GM19395 (cell line): Measurements from ENCODE around the gene GOLGA6L7.
"Not testable (repeated sequence)": the region's sequence is repeated elsewhere in the genome, so short reads cannot be mapped to it uniquely, and the experiment has no call there.

Experiments
- ATAC-seq: cut with Tn5 transposase; IDR thresholded peaks from one replicate; pipeline ENCODE4 v1.9.1; 2021; ENCODE audit warnings: mild to moderate bottlenecking, moderate library complexity; ENCODE audit not compliant: unreplicated experiment

Gene GOLGA6L7

GRCh38 chr15:28848521-28848920 lies at the start of gene GOLGA6L7:
Gene GOLGA6L7, minus strand, starts transcription at chr15:28848644. Its CDS starts 95 bp downstream, at chr15:28848549.
- ATAC-seq = not testable (repeated sequence)

DNA sequence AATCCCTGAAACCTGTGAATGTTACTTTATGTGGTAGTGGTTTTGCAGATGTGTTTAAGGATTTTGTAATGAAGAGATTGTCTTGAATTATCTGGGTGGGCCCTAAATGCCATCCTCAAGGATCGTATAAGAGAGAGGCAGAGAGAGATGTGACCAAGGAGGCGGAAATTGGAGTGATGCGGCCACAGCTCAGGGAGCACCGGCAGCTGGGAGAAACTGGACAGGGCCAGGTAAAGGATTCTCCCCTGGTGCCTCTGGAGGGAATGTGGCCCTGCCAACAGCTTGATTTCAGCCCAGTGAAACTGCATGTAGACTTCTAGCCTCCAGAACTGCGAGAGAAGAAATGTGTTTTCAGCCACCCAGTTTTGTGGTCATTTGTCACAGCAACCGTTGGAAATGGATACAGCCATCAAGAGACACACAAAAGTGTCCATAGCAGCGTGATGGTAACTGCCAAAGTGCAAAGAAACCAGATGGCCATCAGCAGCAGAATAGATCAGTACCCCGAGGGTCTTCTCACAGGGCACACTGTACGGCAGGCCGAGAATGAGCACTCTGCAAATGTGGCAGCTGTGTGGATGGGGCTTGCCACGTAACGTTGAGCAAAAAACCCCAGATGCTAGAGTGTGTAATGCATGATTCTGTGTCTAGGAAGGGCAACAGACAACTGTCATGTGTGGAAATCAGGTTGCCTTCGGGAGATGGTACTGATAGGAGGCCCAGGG lies 49.6 kb upstream of the GOLGA6L7 start:
- ATAC-seq = no peak

DNA sequence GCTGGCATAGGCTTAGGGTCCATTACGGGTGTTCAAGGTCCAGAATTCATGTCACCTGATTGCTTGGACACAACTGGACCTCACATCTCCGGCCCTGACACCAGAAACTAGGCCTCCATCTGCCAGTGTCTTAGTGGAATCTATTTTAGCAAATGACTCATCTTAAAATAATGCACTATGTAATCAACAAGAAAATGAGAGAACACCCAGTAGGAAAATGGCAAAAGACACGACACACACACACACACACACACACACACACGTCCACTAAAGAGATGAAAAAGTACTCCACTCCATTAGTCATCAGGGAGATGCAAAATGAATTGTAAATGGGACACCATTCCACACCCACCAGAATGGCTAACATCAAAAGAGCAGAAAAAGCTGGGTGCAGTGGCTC lies 48.5 kb upstream of the GOLGA6L7 start:
- no peak for ATAC-seq

DNA sequence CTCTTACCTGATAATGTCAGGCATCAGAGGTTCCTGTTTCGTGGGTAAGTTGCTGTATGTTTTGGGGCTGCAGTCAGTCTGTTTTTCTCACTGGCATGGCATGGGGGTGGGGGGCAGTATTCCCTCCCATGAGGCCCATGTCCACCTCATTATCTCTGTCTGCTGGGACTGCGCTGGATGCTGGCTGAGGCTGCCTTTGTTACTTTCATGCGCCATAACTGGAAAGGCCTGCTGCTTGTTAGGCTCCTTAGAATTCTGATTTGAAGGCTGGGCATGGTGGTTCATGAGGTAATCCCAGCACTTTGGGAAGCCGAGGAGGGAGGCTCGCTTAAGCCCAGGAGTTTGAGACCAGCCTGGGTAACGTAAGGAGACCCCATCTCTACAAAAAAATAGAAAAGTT lies 47.1 kb upstream of the GOLGA6L7 start:
- ATAC-seq = no peak

DNA sequence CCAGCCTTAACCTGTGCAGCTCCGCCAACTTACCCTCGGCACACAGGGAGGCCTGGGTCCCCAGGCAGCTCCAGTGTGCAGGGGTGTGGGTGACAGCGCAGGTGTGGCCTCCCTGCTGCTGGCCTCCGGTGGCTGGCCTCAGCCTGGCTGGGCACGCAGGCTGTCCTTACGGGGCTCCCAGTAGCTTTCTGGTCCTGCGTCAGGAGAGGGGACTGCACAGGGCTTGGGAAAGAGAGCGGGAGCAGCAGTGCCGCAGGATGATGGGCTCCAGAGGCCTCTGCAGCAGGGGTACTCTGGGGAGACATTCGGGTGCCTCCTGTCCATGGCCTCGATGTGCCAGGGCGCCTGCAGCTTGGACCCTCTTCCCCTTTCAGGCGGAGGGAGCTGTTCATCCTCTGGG lies 46.7 kb upstream of the GOLGA6L7 start:
- no peak for ATAC-seq

GRCh38 chr15:28894631-28895030 lies 46.2 kb upstream of the GOLGA6L7 start:
- no peak for ATAC-seq

DNA sequence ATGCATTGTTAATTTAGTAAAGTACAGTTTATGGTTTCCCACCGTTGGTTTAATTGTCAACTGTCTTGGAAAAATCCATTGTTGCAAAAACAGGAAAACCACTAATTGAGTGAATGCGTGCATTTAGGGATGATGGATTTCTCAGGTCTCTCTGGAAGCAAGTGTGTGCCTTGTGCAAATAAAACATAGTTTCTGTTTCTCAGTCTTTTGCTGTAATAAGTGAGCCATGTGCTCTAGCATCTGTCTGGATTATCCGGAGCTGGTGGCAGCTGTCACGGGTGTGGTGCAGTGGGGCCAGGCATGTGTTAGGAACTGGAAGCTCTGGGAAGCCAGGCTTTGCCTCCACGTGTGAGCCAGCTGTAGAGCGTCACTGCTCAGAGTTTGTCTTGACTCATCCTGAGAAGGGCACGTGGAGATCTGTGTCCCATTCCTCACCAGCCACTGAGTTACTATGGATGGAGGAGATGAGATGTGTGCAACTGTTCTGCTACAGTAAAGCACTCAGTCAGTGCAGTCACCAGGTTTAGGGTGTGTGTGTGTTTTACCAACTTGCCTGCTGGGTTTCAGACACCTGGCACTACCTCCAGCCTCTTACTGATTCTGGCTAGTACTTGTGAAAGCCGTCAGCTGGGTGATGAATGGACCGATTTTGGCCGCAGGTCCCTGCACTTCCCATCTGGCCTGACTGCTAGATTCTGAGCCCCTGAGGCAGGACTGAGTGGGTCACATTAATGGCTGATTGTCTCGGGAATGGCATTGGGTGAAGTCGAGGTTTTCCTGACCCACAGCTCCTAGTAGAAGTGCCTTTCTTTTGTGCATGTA lies 44.6 kb upstream of the GOLGA6L7 start:
- no peak for ATAC-seq

DNA sequence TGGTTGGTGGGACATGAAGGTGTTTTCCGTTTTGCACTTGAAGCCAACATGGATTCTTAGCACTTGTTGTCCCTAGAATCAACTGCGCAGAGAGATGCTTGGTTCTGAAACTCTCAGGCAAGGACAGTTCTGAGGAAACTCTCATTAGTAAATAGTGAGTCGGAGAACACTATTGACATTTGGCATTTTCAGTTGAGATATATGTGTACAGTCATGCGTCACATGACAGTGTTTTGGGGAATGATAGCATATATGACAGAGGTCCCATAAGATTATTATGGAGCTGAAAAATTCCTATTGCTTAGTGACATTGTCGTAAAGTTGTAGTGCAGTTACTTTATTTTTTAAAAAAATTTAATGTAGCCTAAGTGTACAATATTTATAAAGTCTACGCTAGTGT lies 43.1 kb upstream of the GOLGA6L7 start:
- no peak for ATAC-seq

- no peak for ATAC-seq
These were observed 42.5 kb upstream of the GOLGA6L7 start for GRCh38 chr15:28890711-28891495.

GRCh38 chr15:28890291-28890690 lies 41.8 kb upstream of the GOLGA6L7 start:
- not testable (repeated sequence) for ATAC-seq

GRCh38 chr15:28889871-28890270 lies 41.4 kb upstream of the GOLGA6L7 start:
- ATAC-seq = not testable (repeated sequence)

DNA sequence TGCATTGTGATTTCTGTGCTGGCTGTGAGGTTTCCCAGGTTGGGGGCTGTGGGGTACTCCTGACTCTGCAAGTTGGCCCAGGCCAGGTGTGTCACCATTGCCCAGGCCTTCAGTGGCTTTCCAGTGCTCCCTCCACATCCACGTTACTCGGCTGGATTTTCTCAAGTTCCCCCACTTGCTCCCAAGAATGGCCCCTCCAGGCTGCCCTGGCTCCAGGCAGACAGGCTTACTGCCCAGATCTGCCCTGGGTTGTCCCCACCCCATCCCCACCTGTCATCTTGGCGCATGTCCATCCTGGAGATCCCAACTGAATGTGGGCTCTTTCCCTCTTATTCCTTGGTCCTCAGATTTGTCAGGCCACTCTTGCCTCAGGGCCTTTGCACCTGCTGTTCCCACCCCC lies 40.9 kb upstream of the GOLGA6L7 start:
- ATAC-seq = no peak

- no peak for ATAC-seq
These were observed 40.5 kb upstream of the GOLGA6L7 start for GRCh38 chr15:28888900-28889299.

DNA sequence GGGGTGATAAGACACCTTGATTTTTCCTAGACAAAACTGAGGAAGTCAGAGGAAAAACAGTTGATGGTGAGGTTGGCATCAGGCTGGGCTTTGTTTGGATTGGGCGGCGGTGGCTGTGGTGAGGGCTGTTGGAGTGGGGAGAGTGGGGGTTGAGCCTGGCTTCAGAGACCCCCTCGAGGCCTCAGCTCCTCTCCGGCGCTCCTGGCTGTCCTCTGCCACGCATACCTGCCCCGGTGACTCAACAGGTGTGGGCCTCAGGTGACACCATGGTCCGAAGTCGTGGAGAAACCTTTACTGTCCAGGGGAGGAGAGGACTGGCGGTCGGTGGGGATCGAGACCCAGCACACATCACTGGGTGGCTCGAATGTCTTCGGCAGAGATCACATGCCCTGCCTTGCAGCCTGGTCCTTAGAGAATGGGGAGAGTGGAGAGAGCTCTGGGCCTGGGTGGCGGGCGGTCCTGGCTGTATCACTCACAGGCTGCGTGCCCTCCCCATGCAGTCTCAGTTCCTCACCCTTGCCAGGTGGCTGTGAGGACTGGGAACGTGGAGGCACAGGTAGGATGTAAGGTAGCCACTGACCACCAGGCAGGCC lies 40.0 kb upstream of the GOLGA6L7 start:
- ATAC-seq = no peak

GRCh38 chr15:28887339-28888174 lies 39.1 kb upstream of the GOLGA6L7 start:
- ATAC-seq = no peak

DNA sequence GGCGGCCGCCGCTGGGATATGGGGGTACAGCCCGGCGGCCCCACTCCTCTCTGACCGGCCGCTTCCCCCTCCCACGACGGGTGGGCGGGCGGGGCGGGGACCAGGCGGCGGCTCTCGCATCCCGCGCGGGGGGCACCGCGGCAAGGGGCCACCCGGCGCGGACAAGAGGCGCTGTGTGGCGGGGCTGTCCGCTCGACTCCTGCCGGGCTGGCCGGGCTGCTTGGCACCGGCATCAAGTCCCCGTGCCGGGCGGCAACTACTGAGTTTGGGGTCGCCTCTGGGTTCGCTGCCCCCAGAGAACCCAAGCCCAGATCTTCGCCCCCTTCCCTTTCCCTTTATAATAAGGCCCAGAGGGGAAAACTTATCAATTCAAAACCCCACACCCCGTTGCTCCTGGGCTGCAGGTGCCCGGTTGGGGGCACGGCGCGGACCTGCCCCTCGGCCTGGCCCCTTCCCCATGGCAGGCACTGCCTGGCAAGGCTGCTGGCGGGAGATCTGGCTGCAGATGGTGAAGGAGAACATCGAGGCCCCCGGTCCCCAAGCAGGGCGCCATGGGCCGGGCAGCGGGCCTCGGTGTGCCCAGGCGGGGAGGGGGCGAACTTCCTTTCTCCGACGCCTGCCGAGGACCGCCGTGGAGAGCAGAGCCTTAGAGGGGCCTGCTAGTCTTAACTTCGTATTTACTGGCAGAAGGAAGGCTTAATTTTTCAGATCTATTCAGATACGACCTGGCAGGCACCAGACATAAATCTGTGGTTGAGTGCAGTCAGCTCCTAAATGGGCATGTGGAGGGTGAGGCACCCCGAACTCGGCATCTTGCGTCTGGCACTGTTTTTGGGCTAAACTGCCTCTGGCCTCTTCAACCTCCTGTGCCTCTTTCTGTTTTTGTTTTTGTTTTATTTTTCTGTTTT lies 38.2 kb upstream of the GOLGA6L7 start:
- no peak for ATAC-seq

GRCh38 chr15:28885630-28886430 lies 37.4 kb upstream of the GOLGA6L7 start, which contains the start of gene APBA2:
Gene APBA2, plus strand, starts transcription at chr15:28885974. Its CDS starts 167,911 bp downstream, at chr15:29053885.
- ATAC-seq = no peak

DNA sequence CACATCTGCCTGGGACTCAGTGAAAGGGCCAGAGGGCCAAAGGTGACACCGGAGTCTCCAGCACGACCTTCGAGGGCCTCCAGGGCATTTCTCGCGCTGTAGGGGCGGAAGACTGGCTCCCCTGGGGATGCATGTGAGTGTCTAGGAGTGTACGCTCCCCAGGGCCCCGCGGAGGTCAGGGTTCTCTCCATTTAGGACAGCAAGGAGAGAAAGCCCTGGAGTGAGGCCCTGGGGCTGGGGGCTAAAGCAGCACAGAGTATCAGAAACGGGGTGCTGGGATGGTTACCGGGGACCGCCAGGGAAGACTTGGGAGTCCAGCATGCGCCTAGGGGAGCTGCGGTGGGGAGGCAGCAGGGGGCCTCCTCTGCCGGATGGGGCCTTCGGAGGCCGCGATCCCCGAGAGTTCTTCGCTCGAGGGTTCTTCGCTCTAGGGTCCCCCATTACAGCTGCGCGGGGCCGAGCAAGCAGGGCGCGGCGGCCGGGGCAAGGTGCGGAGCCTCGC lies 36.7 kb upstream of the GOLGA6L7 start:
- no peak for ATAC-seq
